Fibroblast of the conjunctiva (primary cell): ENCODE results near the gene GDI2.

ENCODE experiments used
- DNase-seq: peaks from one replicate; pipeline ENCODE4 v3.0.0-alpha.2; 2010; ENCODE audit warnings: low read depth

The GDI2 gene

DNA sequence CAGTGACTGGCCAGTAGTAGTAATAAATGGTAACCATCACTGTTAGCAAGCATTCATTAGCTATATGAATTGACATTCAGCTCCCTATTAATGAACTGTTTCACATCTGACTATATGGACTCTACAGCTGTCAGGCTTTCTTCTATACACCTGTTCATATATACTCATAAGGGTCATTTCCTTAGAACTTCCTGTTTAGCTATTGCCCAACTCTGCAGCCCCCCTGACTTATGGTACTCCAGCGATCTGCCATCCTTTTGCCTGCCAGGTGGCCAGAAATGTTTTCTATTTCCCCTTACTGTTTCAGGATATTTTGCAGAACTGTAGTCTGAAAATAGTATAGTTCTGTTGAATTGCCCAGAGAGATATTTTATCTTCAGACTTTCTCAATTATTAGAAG lies 72.0 kb downstream of the GDI2 start:
- no peak for DNase-seq

DNA sequence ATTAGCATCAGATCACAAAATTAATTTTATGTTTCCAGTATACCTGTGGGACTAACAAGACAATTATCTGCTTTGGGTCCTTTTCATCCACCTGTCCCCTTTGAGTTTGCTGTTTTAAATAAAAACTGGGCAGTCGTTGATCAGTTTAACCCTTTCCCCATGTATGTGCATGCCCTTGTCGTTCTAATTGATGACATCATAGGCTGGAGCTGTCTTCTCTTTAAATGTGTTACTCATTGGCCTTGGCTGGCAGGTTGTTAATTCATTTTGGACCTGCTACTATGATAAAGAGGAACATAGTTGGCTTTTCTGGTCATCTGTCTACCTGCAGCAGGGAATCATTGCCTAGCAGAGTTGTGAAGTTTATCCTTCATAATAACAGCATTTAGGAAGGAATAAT lies 74.8 kb downstream of the GDI2 start:
- DNase-seq: no peak

DNA sequence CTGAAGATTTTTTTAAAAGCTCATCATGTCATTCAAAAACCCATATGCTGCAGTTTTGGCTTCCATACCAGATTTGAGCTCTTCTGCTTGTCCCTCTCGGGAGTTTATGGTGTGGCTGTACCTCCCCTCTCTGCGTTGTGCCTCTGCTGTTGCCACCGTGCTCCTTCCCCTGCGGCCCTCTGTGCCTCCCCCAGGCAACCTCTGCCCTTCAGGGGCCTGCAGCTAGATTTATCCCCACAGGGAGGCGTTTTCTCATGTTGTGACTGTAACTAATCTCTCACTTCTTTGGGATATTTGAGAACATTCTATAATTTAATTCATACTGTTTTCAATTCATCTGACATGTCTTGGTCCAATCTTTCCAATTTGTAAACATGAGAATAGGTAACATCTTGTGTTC lies 75.9 kb downstream of the GDI2 start:
- no peak for DNase-seq

DNA sequence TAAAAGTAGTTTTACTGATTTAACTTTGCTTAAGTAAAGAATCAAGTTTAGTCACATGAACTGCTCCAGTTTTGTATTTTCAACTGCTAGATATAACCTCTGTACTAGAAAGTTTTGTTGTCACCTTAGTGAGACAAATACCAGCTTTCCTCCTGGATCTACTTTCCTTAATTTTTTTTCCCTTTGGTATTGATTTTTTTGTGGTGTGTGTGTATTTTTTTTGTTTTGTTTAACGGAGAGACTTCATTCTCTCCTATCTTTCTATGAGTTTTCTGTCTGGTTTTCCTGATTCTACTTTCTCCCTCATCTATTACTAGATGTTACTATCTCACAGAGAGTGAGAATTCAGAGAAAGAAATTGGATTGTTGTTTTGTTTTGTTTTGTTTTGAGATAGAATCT lies 76.6 kb downstream of the GDI2 start:
- DNase-seq: no peak

DNA sequence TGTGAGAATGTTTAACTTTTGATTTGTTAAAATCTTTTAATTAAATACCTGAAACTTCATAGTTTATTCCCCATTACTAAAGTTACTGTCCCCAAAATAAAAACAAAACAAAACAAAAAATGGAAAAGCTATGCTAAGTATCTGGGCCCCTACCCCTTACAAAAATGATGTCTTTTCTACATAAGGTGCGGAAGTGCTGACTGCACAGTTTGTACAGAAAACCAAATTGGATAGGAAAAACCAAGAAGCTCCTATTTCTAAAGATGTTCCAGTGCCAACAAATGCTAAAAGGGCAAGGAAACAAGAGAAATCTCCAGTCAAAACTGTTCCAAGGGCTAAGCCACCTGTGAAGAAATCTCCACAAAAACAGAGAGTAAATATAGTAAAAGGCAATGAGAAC lies 78.1 kb downstream of the GDI2 start:
- DNase-seq: no peak

DNA sequence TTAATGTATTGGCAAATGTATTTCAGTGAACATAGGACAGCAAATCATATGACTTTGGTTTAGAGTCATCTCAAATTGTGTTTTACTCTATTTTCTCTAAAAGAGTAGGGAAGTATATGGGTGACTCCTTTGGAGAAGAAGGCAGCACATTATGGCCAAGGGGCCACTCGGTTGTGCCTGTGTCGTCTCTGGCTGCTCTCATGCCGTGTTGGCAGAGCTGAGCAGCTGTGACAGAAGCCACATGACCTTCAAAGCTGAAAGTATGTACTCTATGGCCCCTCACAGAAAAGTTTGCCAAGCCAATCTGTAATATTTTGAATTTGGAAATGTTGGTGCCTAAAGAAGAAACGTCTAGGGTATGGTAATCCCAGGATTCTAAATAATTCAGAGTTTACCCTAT lies 81.1 kb downstream of the GDI2 start:
- DNase-seq: no peak

DNA sequence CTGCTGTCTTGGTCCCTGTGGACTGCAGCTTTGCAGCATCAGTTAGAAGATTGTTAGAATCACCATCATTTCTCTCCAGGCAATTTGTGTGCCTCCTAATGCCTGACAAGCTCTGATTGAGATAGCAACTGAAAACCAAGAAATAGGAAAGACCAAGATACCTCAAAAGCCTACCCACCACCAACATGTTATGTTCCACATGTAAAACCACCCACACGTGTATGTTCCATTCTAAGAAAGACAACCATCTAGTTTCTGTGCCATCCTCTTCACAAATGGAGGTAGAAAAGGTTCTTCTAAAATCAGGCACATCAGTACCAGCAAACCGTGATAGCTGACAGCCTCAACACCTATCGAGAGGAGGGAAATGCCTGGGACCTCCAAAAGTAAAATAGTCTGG lies 81.7 kb downstream of the GDI2 start:
- DNase-seq: no peak

DNA sequence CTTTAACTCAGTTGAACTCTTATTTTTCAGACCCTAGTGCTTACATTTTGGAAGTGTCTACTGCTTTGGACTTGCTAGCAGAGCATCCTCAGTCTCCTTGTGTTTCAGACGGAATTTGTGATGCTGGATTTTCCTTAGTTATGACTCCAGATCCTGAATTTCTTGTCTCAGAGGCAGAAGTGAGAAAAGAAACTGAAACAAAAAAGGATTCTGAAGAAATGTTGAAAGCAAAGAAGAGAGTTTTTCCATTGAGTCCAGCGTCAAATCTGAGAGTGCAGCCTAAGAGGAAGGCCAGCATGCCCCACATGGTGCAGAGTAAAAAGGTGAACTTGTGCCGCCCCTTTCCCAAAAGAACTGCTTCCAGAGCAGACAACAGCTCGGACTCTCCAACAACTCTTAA lies 82.5 kb downstream of the GDI2 start:
- no peak for DNase-seq

DNA sequence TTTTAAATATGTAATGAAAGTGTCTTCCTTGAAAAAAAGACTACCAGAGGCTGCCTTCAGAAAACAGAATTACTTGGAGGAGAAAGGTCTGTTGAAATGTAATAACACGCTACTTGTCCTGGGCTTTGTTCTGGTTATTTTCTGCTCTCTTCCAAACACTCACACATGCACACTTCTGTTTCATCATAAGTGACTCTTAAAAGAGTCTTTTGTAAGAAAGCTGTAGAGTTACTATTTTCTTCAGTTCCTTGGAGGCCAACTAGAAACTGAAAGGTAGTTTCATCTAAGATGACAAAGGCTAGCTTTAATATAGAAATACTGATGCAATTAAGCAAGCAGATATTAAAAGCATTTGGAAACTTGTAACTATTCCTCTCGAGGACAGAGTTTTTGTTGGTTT lies 89.5 kb downstream of the GDI2 start:
- no peak for DNase-seq

DNA sequence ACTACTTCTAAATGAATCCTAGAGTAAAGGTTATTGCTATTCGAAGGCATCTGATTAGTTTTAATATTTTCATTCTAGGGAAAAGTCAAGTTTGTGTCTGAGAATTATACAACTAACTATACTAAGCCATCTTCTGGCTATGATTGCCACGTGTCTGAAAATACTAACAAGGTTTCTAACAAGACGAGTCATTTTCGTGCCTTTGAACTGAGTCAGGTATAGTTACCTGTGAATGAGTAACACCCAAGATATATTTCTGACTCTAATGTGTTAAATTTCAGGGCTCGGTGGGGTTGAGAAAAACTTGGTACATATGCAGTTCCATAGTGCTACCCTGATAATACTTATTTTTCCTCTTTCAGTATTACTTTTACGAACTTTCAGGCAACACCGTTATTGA lies 93.1 kb downstream of the GDI2 start:
- no peak for DNase-seq

DNA sequence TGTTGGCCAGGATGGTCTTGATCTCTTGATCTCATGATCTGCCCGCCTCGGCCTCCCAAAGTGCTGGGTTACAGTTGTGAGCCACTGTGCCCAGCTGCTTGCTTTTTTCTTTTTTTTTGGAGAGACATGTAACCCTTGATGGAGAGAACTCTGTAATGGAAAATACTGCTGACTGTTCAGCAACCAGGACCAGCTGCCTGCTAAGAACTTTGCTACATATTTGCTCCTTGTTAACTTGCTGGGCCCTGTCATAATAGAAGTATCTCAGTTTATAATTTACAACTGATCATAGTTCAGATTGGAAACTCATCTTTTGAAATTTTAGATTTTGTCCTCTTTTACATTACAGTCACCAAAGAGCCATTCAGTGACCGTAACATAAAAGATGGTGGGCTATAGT lies 93.7 kb downstream of the GDI2 start:
- DNase-seq: no peak
